Left lung (tissue), 10 donors: ENCODE results near the gene SAMD1. TPM values are rescaled to one million over a fixed set of nuclear protein-coding genes. Genes with fewer than 3 reads are reported as not detected.
A peak's percentile ranks its signal among the peaks of the same experiment; 100 is the strongest.

Experiments used
- ATAC-seq: fragments of 200-7000 bp; cut with Tn5 transposase; one replicate; pipeline ENCODE4 v1.9.1; 2020; ENCODE audit warnings: moderate library complexity
- DNase-seq, 4 donors: peaks; one replicate each; pipeline ENCODE4 v3.0.0-alpha.2; 2013 to 2020
- H3K27ac ChIP-seq, 2 donors: fragments of 200-600 bp; sonication (generic) in 1 of 2; one replicate each; pipeline versions ENCODE4 v1.5.0 to v1.8.0; 2020 to 2021
- H3K27me3 ChIP-seq, 2 donors: fragments of 200-600 bp; sonication (generic) in 1 of 2; one replicate each; pipeline versions ENCODE4 v1.5.0 to v1.8.0; 2020 to 2021
- H3K36me3 ChIP-seq, 2 donors: fragments of 200-600 bp; sonication (generic) in 1 of 2; one replicate each; pipeline versions ENCODE4 v1.5.0 to v1.8.0; 2020 to 2021
- H3K4me1 ChIP-seq, 2 donors: fragments of 200-600 bp; one replicate each; pipeline ENCODE4 v1.8.0; 2021
- H3K4me3 ChIP-seq, 2 donors: fragments of 200-600 bp; sonication (generic) in 1 of 2; one replicate each; pipeline versions ENCODE4 v1.5.0 to v1.8.0; 2020 to 2021; ENCODE audit warnings: mild to moderate bottlenecking in 1 of 2
- H3K9me3 ChIP-seq, 2 donors: fragments of 200-600 bp; sonication (generic) in 1 of 2; one replicate each; pipeline versions ENCODE4 v1.5.0 to v1.8.0; 2020 to 2021
- intact Hi-C, 2 donors: fragments of 100-400 bp; cut with DNase I; formaldehyde crosslinking; loops; one replicate each; pipeline versions ENCODE4 v1.11.2 to v1.14.2; 2022
- polyA plus RNA-seq, 6 donors: library from polyadenylated mRNA; unstranded; fragments of 120-200 nt; gene quantifications; one replicate each; pipeline ENCODE4 v1.2.1, GENCODE V29; 2013; ENCODE audit not compliant: insufficient read length in 6 of 6
- total RNA-seq, 2 donors: library from RNA; stranded (reverse); fragmentation: NEBNext Ultra II Directional; extraction: Animal tissue kit (Norgen Biotek cat#: 25700); gene quantifications; one replicate each; pipeline ENCODE4 v1.2.1, GENCODE V29; 2021
- TF ChIP-seq, protein P1 (sequence below), 2 donors: fragments of 200-600 bp; sonication (generic) in 1 of 2; IDR thresholded peaks; one replicate each; pipeline versions ENCODE4 v1.5.0 to v1.8.0; 2021; ENCODE audit warnings: antibody characterized with exemption in 2 of 2
- donor health status: DM: no; HTN: yes; CAD: no.
- donor health status: DM: no; HTN: no; CAD: no.

SAMD1 gene
- total and polyA plus RNA-seq, 8 donors: 37.8 to 56.9 (median 49.0) TPM

DNA sequence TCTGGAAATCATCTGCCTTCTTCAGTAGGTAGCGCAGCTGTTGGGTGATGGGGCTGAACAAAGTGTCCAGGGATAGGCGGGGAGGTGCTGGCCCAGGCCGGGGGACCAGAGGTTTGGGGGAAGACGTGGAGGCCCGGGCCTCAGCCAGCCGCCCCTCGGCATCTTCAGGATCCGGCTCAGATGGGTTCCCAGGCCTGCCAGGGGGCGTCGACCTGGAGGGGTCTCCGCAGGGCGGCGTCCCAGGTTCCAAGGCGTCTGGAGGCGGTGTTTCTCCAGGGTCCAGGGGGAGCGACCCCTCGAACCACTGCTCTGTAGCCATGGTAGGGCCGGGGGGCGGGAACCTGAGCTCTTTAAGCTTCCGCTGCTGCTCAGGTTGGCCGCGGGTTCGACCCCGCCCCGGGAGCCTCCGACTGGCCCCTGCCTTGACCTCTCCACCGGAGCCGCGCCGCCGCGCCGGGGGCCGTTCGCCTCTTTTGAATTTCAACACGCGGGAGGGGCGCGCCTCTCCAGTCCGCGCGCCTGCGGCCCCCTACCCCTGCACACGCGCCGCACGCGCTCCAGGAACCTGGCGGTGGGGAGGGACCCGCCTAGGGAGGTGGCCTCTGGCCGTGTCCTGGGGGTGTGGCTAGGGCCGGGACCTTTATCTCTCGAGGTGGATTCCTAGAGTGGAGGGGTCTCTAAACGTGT lies 5.1 kb downstream of the SAMD1 start, which contains the start of gene C19orf67:
Gene C19orf67, minus strand, starts transcription at position 475 of the 687 bp plus-strand sequence. Its CDS starts 156 bp downstream, at position 319.
- TF ChIP-seq, protein P1, sequence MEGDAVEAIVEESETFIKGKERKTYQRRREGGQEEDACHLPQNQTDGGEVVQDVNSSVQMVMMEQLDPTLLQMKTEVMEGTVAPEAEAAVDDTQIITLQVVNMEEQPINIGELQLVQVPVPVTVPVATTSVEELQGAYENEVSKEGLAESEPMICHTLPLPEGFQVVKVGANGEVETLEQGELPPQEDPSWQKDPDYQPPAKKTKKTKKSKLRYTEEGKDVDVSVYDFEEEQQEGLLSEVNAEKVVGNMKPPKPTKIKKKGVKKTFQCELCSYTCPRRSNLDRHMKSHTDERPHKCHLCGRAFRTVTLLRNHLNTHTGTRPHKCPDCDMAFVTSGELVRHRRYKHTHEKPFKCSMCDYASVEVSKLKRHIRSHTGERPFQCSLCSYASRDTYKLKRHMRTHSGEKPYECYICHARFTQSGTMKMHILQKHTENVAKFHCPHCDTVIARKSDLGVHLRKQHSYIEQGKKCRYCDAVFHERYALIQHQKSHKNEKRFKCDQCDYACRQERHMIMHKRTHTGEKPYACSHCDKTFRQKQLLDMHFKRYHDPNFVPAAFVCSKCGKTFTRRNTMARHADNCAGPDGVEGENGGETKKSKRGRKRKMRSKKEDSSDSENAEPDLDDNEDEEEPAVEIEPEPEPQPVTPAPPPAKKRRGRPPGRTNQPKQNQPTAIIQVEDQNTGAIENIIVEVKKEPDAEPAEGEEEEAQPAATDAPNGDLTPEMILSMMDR (IDR thresholded peaks at IDR 0.05): no peak
- DNase-seq (no peak), ATAC-seq (no peak)
- no peaks in the 10 kb centered on the region for H3K27me3 ChIP-seq
- intact Hi-C loops: no loop called here
- no peak within 1 kb of the TSS for H3K27ac ChIP-seq
- no peaks in the 10 kb centered on the region for H3K9me3 ChIP-seq
- peaks cover 0 to 23% of the 10 kb centered on the region in 2 donors for H3K36me3 ChIP-seq
- H3K4me3 ChIP-seq: no peak within 1 kb of the TSS
- H3K4me1 ChIP-seq: peaks cover 12 to 28% of the 10 kb centered on the region in 2 donors

DNA sequence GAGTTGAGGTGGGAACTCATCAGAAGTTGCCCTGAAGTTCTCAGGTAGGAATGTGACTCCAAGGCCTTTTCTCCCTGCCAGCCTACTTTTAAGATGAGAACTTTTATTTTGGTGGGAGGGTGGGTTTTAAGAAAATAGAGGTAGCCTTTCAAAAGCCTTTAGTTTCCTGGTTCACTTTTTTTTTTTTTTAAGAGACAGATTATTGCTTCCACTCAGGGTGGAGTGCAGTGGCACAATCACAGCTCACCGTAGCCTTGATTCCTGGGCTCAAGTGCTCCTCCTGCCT lies 7.9 kb downstream of the SAMD1 start:
- H3K27ac ChIP-seq: no peak overlapping the region
- no peaks in the 10 kb centered on the region for H3K9me3 ChIP-seq
- TF ChIP-seq, protein P1 (IDR thresholded peaks at IDR 0.05): no peak
- H3K4me1 ChIP-seq: peaks cover 8 to 43% of the 10 kb centered on the region in 2 donors
- intact Hi-C loops: no loop called here
- no peaks in the 10 kb centered on the region for H3K27me3 ChIP-seq
- H3K36me3 ChIP-seq: peaks cover 0 to 9% of the 10 kb centered on the region in 2 donors
- no peak for DNase-seq
- peak overlapping the region in 1 of 2 donors; percentile 72 for H3K4me3 ChIP-seq
- no peak for ATAC-seq

DNA sequence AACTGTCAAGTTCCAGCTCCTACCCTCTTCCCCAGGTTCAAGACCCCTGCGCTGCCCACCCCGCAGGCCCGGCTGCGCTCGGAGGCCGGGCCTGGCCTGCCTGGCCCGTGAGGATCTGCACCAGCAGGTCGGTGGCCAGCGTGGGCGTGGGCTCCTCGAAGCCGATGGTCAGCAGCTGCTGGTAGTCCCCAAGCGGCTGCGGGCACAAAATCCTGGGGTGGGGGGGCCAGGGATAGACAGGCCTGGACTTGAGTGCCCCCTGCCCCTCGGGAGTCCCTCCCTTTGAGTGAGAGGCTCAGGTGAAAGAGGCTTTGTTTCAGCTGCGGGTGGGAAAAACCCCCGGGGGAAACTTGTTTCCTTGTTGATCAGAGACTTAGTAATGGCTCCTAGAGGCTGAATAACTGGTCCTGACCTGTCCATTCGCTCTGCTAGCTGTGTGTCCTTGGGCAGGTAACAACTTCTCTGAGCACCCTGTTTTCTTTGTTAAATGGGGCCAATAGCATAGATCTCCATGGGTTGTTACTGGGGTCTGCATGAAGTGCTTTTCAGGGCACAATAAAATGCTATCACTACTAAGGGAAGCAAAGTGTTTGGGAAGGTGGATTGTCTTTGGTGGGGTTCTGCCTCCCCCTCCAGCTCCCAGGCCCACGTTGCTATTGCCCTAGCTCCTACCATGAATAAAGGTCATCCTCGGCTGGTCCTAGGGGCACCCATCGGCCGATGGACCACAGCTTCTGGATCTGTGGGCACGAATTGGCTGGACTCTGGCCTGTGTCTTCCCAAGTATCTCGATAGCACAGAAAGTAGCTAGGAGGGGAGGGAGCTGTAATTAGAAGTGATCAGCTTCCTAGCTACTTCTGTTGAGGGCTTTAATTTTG lies 8.5 kb downstream of the SAMD1 start:
- Histone ChIP-seq H3K27me3 (no peaks in the 10 kb centered on the region), H3K27ac (peak overlapping the region; percentile 84 to 92), H3K4me3 (peak overlapping the region; percentile 68 to 72), H3K4me1 (peaks cover 8 to 48% of the 10 kb centered on the region in 2 donors), H3K36me3 (peaks cover 0 to 4% of the 10 kb centered on the region in 2 donors), H3K9me3 (no peaks in the 10 kb centered on the region)
- DNase-seq (peak in 1 of 4 donors; percentile 88), ATAC-seq (peak; percentile 29)
- intact Hi-C loops: no loop called here
- TF ChIP-seq, protein P1 (IDR thresholded peaks at IDR 0.05): no peak

DNA sequence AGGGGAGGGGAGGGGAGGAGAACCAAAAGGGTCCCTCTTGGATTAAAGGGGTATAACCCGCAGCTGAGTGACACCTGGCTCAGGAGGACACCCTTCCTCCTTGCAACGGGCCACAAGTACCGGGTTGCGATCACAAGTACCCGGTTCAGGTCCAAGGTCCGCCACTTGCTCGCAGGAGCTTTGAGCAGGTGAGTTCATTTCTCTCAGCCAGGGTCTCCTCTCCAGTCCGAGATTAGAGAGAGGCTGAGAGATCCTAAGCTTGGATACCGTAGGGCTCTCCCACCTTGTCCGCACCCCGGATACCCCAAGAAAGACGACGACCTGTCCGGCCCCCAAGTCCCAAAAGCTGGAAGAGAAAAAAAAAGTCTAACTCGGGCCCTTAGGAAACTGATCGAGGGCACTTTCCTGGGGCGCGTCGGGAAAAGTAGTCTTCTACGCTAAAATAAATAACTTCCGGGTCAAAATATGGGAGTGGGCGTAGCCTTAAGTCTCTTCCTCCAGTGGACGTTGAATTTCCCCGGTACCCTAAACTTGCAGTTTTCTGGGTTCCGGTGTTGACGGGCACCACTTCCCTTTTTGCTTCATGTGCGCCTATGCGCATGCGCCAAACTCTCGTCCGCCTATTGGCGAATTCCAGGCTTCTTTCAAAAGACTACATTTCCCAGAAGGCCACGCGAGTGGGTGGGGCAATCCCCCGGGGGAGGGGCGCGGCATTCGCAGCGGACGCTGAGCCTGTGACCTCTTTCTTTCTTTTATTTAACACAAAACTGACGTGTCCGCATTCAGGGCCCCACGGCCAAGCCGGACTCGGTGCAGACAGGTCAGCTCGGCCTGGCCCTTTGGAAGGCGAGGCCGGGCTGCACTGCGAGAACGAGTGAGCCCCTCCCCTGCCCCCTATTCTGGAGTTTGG lies 9.4 kb downstream of the SAMD1 start:
- no peaks in the 10 kb centered on the region for H3K36me3 ChIP-seq

More for the DNA sequence above, 9.4 kb downstream of the SAMD1 start:
- Histone ChIP-seq H3K4me1 (peaks cover 8 to 55% of the 10 kb centered on the region in 2 donors), H3K9me3 (no peaks in the 10 kb centered on the region), H3K27ac (peak overlapping the region; percentile 84 to 92), H3K27me3 (no peaks in the 10 kb centered on the region), H3K4me3 (peak overlapping the region; percentile 68 to 72)
- peak; percentile 95 for ATAC-seq
- DNase-seq: peak; percentile 95 to 100 (median 99)
- TF ChIP-seq, protein P1 (IDR thresholded peaks at IDR 0.05): no peak
- intact Hi-C loops: no loop called here
